GM12865 (cell line): ENCODE measurements around the gene EGFR.
A peak's percentile ranks its signal among the peaks of the same experiment; 100 is the strongest.

Experiments used
- DNase-seq: peaks from one replicate; pipeline ENCODE4 v3.0.0; 2010; ENCODE audit warnings: low read depth
- H3K4me3 ChIP-seq: 2 replicates; pipeline ENCODE4 v1.5.1; 2011; ENCODE audit warnings: mild to moderate bottlenecking, low read depth, low read length, control low read depth
- TF ChIP-seq, protein P1 (sequence below): IDR thresholded peaks from 2 replicates; pipeline ENCODE4 v1.5.1; 2011; ENCODE audit warnings: low read length, control low read depth, low read depth, inconsistent platforms; ENCODE audit not compliant: insufficient read depth; ENCODE audit errors: missing control alignments

EGFR gene

GRCh38 chr7:55200441-55200840, 181.6 kb downstream of the EGFR start:
- TF ChIP-seq, protein P1, sequence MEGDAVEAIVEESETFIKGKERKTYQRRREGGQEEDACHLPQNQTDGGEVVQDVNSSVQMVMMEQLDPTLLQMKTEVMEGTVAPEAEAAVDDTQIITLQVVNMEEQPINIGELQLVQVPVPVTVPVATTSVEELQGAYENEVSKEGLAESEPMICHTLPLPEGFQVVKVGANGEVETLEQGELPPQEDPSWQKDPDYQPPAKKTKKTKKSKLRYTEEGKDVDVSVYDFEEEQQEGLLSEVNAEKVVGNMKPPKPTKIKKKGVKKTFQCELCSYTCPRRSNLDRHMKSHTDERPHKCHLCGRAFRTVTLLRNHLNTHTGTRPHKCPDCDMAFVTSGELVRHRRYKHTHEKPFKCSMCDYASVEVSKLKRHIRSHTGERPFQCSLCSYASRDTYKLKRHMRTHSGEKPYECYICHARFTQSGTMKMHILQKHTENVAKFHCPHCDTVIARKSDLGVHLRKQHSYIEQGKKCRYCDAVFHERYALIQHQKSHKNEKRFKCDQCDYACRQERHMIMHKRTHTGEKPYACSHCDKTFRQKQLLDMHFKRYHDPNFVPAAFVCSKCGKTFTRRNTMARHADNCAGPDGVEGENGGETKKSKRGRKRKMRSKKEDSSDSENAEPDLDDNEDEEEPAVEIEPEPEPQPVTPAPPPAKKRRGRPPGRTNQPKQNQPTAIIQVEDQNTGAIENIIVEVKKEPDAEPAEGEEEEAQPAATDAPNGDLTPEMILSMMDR = no peak
- H3K4me3 ChIP-seq = no peak overlapping the region
- DNase-seq = no peak

- H3K4me3 ChIP-seq = no peak overlapping the region
- TF ChIP-seq, protein P1 = no peak
- DNase-seq = no peak
Measured at GRCh38 chr7:55202150-55202913, 183.5 kb downstream of the EGFR start.

GRCh38 chr7:55203300-55203699, 184.5 kb downstream of the EGFR start:
- no peak overlapping the region for H3K4me3 ChIP-seq
- no peak for DNase-seq
- TF ChIP-seq, protein P1 = no peak

DNA sequence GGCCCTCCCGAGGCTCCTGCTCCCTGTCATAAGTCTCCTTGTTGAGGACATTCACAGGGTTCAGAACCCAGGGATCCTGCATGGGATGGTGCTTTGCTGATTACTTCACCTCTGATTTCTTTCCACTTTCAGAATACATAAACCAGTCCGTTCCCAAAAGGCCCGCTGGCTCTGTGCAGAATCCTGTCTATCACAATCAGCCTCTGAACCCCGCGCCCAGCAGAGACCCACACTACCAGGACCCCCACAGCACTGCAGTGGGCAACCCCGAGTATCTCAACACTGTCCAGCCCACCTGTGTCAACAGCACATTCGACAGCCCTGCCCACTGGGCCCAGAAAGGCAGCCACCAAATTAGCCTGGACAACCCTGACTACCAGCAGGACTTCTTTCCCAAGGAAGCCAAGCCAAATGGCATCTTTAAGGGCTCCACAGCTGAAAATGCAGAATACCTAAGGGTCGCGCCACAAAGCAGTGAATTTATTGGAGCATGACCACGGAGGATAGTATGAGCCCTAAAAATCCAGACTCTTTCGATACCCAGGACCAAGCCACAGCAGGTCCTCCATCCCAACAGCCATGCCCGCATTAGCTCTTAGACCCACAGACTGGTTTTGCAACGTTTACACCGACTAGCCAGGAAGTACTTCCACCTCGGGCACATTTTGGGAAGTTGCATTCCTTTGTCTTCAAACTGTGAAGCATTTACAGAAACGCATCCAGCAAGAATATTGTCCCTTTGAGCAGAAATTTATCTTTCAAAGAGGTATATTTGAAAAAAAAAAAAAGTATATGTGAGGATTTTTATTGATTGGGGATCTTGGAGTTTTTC, 186.5 kb downstream of the EGFR start:
- H3K4me3 ChIP-seq = no peak overlapping the region
- TF ChIP-seq, protein P1 = no peak
- no peak for DNase-seq

GRCh38 chr7:55206235-55207029, 187.6 kb downstream of the EGFR start:
- peak; percentile 31 for DNase-seq
- no peak overlapping the region for H3K4me3 ChIP-seq

More at GRCh38 chr7:55206235-55207029, 187.6 kb downstream of the EGFR start:
- TF ChIP-seq, protein P1 = no peak
